NCI-H446 treated with DMSO at 0.1 percent for 48 hours (cell line): ENCODE data around the gene RHBDL3.
"Not testable (repeated sequence)": the region's sequence is repeated elsewhere in the genome, so short reads cannot be mapped to it uniquely, and the experiment has no call there.

ENCODE experiments used
- DNase-seq: peaks from one replicate; lab custom pipeline; 2025; lab: John Stamatoyannopoulos, UW

RHBDL3 gene

DNA sequence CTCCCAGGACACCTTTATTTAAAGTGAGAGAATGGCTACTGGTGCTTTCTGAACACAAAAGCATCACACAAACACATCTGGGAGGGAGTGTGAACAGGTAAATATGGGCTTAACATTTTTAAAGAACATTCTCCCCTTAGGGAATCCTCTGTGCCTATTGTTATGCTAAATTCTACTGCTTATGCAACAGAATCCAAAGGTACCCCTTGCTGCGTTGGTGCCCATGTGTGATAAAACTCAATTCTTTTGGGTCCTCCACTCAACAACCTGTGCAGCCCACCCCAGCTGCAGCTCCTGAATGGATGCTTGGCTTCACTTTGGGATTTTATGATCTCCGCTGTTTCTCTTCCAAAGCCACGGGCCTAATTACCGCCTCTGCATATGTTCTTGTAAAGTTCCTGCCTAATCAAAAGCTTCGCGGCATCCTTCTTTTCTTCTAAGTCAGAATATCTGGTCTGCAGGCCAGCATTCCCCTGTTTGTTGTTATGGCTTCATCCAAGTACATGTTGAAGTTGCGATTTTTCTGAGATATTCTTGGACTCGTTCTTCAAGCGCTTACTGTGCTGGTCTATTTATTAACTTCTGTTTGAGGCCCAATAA, 23.9 kb downstream of the RHBDL3 start:
- no peak for DNase-seq

DNA sequence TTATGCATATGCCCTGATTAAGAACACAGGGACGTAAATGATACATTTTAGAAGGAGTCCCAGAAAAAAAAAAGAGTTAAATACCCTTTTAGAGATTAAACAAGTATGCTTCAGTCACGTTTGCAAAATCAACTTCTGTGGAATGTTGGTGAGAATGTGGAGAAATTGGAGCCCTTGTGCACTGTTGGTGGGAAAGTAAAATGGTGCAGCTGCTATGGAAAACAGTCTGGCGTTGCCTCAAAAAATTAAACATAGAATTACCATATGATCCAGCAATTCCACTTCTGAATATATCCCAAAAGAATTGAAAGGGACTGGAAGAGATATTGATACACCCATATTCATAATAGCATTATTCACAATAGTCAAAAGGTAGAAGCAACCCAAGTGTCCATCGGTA, 26.5 kb downstream of the RHBDL3 start:
- no peak for DNase-seq

DNA sequence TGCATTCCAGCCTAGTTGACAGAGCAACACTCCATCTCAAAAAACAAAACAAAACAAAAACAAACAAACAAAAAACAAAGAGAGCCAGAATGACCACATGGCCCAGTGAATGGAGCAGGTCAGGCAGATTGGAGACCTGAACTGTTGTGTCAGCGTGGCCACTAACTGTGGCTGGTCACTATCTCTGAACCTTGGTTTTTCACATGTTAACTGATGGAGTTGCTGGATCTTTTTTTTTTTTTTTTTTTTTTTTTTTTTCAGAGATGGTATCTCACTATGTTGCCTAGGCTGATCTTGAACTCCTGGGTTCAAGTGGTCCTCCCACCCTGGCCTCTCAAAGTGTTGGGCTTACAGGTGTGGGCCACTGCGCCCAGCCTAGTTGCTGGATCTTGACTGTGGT, 31.8 kb downstream of the RHBDL3 start:
- no peak for DNase-seq

DNA sequence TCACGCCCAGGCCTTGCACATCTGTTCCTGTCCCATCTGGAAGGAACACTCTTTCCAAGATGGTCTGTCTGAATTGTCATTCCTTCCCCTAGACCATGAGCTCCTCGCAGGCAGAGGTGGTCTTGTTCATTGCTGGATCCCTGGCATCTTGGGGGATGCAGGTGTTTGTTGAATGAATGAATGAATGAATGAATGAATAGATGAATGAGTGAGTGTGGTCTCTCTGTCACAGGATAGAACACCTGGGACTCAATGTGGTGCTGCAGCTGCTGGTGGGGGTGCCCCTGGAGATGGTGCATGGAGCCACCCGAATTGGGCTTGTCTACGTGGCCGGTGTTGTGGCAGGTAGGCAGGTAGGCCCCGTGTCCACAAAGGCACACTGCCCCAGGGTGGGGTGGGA, 32.2 kb downstream of the RHBDL3 start:
- DNase-seq = no peak

DNA sequence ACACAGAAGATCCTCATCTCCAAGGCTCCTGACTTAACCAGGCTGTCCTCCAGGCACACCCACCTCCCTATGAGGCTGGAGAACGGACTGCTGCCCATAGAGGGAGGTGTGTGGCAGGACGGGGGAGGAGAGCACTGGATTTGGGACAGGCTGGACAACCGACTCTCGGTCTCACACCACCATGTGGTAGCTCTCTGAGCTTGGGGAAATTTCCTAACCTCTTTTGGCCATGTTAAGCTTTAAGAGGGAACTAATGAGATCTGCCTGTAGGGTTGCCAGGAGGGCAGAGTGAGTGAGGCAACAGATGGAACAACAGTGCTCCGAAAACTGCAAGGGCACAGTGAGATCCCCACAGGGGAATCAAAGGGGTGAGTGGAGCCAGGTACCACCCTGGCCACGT, 32.7 kb downstream of the RHBDL3 start:
- DNase-seq = no peak

DNA sequence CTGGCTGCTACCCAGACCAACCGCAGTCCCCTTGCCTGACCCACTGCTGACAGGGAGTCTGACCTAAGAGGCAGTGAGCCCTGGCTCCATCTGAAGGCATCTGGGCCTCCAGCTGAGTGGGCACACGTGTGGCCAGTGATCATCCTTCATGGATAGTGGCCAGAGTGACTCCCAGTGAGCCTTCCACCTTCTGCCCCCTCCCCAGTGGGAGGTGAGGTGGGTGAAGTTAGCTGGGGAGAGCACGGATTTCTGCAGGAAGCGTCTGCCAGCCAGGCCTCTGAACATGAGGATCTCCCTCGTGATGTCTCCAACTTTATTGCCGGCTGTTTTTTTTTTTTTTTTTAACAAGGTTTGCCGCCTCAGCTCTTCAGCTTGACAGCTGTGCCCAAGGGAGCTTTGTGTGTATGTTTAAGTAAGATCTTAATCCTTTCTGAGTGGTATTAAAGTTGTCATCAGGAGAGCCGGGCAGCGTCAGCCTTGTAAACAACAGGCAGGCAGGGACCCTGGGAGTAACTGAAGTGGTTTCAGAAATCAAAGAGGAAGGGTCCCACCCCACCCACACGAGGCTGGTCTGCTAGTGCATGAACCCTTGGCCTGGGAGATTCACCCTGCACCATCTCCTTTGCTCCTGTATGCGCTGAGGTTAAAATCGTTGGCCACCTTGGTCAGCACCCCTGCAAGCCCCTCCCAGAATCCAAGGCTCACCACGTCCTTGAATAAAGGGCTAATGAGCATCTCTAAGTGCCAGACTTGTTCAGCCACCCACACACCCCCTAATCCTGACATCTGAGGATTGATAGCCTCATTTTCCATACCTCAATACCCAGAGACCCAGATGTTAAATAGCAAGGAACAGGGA, 33.3 kb downstream of the RHBDL3 start:
- no peak for DNase-seq

DNA sequence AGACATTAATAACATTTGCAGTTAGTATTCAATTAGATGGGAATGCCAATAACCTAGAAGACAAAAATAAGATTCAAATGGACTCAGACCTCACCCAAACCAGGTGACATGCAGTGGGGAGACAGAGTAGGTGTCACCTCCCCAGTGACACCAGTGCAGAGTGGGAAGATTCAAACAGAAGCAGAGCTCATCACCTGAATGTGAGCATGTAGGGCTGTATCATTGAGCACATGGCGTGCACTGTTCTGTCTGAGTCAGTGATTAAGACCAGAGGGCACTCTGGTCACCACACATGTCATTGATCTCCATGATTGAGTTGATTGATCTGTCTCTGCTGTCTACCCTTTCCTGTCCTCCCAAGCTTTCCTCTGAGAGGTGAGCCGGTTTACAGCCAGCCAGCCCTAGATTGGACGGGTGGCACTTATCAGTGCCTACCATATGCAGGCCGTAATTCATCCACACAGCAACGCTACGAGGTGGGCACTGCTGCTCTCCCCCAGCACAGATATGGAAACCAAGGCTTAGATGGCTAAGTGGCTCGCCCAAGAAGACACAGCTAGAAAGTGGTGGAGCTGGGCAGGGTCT, 34.0 kb downstream of the RHBDL3 start:
- DNase-seq = no peak

DNA sequence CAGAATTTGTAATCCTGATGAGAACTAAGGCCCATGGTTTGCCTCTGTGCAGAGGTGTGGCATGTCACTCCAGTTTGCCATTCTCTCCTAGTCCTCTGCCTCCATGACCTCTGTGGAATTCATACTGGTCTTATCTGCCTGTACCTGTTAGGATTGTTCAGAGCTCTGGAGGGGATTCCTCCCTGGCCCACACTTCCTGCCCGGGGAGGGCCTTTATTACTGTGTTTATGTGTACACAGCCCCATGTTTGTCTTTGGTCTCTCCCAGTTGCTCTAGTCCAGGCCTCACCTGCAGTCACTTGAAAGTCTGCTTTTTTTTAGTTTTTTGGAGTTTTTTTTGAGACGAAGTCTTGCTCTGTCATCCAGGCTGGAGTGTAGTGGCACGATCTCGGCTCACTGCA, 36.4 kb downstream of the RHBDL3 start:
- no peak for DNase-seq

DNA sequence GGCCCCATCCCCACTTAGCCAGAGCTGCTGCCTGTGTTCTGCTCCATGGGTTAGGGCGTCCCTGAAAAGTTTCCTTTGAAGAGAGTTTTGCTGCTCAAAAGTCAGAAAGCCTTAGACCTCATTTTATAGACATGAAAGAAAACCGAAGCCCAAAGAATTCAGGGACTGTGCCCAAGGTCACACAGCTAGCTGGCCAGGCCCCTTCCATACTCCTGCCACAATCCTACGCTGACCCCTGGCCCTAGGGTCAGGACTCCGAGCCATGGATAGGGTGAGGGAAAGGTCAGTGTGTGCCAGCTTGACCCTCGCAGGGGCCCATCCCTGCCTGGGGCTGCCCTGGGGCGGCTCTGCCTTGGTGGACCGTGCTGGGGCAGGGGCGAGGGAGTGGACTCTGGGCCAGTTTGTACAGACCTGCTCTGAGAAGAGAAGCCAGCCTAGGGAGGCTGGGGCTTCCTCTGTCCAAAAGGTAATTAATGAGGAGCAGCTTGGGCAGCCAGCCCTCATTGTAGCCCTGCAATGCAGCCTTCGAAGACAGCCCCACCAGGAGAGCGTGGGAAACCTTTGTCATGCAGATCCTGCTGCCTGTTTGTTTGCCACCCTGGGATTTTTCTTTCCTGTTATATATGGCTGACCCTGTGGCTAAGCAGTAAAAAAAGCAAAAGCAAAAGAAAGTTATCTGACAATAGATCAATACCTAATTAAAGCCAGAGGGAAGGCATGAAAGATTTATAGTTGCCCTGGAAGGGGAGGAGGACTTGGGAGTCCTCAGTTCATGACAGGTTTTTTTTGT, 37.4 kb downstream of the RHBDL3 start:
- DNase-seq = no peak

DNA sequence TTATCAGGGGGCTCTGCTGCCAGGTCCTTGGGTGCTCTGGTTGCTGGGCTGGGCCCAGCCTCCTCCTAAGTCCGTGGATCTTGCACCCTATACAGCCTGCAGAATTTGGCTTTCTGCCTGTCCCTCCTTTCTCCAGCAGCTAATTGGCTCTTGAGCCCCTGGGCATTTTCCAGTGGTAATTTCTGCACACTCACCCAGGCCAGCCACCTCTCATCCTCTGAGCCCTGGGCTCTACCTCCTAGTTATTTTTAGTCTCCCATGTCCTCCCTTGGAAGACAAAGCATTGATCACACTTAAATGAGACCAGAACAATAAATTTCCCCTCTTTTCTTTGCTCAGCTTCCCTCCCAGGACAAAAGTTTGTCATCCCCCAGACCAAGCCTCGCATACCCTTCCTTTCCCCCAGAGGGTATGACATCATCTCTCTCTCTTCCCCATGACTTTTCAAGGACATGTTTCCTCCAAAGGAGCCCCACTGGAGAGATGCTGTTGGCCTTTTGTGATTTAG, 38.2 kb downstream of the RHBDL3 start:
- DNase-seq = no peak

DNA sequence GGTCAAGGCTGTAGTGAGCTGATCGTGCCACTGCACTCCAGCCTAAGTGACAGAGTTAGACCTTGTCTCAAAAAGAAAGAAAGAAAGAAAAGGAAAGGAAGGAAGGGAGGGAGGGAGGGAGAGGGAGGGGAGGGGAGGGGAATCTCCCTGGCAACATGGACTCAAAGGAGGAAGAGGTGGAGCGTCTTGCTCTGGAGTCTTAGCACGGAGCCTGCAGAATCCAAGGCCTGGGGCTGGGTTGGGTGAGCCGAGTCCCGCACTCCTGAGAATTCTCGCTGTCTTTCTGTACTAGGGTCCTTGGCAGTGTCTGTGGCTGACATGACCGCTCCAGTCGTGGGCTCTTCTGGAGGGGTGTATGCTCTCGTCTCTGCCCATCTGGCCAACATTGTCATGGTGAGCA, 39.4 kb downstream of the RHBDL3 start:
- DNase-seq = no peak

DNA sequence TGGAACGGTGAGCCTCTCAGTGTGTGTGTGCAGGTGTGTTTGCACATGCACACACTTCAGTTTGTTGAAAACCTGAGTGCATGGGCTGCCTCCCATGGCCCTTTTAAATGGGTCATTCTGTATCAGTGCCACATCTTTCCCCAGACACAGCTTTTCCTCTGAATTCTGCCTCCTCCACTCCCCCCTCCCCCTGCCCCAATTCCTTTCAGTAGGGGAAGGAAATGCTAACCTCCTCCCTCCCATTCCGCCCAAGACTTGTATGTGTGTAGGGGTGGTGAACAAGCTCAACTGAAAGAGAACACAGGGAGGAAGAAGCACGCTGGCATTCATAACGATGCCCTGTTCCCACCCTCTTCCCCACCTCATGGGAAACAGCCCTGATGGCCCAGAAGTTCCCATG, 42.0 kb downstream of the RHBDL3 start:
- no peak for DNase-seq

DNA sequence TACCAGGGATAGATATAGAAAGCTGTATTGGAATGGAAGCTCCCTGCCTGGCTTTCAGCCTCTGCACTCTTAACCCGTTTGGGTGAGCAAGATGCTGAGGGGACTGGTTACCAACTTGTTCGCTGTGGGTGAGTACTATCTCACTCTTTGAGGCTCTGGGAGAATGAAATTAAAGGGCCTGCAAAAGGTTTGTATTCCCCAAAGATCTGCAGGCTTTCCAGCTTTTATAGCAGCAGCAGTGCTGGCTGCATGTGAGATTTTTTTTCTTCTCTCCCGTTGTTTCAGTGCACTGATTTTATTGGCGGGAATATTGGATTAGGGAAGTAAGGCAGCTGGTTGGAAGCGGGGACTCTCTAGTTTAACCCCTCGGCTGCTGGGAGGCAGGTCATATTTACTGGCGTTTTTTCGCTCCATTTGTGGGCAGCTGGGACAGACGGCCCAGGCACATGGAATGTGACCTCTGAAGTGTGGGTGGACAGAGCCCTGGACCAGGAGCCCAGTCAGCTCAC, 45.5 kb downstream of the RHBDL3 start:
- no peak for DNase-seq

DNA sequence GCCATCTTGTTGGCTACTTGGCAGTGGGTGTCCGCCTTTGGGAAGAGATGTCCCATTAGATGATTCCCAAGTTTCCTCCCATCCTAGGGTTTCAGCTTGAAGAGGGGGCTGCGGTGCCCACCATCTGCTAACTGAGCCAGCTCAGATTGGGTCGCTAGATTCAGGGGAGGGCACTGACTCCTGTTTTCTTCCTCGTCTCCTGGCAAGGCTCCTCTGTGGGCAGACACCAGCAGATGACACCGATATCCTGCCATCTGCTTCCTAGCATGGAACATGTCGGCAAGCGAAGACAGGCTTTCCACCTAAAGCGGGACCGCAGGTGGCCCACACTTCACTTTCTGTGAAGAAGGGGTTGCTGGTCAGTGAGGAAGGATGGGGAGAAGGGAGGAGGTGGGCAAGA, 49.0 kb downstream of the RHBDL3 start:
- peak; percentile 10 for DNase-seq

DNA sequence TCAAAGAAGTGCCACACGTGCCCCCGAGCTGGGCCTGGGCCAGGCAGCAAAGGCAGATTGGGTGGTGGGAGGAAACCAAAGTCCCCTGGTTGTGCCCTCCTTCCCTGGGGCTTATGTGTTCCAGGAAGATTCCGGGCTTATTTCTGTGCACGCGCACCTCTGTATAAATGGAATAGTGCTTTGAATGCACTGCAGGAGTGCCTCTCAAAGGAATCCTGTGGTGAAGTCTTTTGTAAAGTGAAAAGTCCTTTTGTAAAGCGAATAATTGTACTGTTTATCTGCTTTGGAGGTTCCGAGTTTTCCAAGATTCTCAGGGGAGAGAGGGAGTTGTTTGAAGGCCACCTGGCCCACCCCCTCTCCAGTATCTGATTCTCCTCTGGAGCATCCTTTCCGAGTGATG, 49.5 kb downstream of the RHBDL3 start:
- no peak for DNase-seq

DNA sequence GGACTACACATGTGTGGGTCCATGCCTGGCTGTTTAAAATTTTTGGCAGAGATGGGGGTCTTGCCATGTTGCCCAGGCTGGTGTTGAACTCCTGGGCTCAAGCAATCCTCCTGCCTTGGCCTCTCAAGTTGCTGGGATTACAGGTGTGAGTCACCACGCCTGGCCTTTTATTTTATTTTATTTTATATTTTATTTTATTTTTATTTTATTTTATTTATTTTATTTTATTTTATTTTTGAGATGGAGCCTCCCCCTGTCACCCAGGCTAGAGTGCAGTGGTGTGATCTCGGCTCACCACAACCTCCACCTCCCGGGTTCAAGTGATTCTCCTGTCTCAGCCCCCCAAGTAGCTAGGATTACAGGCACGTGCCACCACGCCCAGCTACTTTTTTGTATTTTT, 51.0 kb downstream of the RHBDL3 start:
- not testable (repeated sequence) for DNase-seq

DNA sequence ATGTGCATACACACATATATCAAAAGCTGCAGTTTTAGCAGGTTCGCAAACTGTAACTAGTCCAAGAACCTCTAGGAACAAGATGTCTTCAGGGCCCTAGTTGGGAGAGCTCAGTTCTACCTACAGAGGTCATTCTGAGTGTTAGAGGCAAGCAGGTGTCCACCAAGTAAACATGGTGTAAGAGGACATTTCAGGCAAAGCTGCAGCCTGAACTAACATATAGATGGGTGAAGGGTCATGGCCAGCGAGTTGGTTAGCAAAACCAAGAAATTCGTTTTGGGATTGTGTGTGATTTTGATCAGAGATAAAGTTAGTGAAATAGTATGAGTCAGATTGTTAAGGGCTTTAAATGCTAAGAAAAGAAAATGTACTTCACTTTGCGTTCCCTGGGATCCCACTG, 51.7 kb downstream of the RHBDL3 start:
- no peak for DNase-seq

DNA sequence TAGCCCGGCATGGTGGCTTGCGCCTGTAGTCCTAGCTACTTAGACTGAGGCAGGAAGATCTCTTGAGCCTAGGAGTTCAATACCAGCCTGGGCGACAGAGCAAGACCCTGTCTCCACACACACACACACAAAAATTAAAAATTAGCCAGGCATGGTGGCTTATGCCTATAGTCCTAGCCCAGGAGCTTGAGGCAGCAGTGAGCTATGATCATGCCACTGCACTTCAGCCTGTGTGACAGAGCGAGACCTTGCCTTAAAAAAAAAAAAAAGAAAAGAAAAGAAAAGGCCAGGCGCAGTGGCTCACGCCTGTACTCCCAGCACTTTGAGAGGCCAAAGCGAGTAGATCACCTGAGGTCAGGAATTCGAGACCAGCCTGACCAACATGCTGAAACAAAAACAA, 52.4 kb downstream of the RHBDL3 start:
- no peak for DNase-seq

DNA sequence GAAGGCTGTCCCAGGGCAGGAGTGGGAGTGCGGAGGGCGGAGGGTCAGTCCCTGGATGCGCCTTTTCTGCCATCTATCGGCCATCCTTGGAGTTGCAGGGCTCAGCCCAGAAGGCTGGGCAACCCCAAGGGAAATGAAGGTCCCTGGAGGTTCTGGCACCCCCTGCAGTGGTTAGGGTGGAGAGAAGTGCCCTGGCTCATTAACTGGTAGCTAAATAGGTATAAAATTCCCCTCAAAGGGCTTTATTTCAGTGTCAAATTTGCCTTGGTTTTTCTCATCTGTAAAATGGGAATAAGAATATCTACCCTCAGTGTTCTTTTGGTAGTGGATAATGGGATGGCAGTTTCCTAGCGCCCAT, 53.9 kb downstream of the RHBDL3 start:
- no peak for DNase-seq

DNA sequence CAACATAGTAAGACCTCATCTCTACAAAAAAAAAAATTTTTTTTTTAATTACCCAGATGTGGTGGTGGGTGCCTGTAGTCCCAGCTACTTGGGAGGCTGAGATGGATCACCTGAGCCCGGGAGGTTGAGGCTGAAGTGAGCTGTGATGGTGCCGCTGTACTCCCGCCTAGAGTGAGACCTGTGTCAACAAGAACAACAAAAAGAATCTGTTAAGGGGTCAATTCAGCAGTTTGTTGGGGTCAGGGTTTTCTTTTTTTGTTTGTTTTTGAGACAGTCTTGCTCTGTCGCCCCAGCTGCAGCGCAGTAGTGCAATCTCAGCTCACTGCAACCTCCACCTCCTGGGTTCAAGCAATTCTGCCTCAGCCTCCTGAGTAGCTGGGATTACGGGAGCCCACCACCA, 54.4 kb downstream of the RHBDL3 start:
- DNase-seq = not testable (repeated sequence)

DNA sequence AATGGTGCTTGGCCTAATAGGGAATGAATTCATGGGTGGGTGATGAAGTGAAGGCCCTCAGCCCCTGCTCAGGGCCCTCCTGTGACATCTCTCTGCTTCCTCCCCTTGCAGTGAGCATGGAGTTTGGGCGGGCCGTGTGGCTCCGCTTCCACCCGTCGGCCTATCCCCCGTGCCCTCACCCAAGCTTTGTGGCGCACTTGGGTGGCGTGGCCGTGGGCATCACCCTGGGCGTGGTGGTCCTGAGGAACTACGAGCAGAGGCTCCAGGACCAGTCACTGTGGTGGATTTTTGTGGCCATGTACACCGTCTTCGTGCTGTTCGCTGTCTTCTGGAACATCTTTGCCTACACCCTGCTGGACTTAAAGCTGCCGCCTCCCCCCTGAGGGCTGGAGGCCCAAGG, 55.2 kb downstream of the RHBDL3 start:
- no peak for DNase-seq

DNA sequence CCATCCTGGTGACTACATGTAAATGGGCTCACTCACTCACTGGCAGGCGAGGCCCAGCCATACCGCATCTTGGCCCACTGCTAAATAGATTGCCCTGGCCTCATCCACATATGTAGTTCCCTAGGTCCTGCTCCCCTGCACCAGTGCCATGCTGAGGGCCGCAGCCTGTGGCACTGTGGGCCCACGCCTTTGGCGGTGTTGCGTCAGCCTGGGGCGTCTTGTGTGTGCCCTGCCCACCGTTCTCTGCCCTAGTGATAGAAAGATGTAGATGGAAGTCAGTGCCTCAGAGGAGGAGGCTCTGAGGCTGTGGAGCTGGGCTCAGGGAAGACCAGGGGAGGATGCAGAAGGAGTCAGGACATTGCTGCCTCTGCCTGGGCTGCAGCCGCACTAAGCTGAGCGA, 57.4 kb downstream of the RHBDL3 start:
- no peak for DNase-seq
